ENCODE data around the gene DTHD1. TPM values are rescaled to one million over a fixed set of nuclear protein-coding genes. Genes with fewer than 3 reads are reported as not detected.

Gene DTHD1
- total RNA-seq, 6 experiments from 2014 or later = not detected

DNA sequence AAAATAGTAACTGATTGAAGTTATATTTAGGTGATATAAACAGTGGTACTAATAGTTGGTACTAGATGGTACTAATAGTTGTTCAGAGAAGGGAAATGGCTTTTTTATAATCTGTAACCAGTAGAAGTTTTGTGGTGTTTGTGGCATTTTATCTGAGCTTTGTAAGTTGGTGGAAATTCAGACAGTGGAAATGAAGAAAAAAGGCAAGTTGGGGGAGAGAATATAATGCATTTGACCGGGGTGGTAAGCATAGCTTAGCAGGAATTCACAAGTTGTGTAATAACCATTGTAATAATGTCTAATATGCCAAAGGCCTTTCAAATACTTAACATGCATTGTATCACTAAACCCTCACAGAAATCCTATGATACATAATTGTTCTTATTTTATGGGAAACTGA lies 36.3 kb downstream of the DTHD1 start:
- Mint-ChIP-seq H3K27ac (no peak overlapping the region), H3K4me1 (ENCODE audit: low read depth) (no peaks in the 10 kb centered on the region), H3K9me3 (peaks cover 33% of the 10 kb centered on the region), H3K27me3 (ENCODE audit: insufficient read depth) (no peaks in the 10 kb centered on the region), H3K36me3 (ENCODE audit: low read depth) (no peaks in the 10 kb centered on the region; the same call in 1 of the 2 replicates), H3K4me3 (no peak overlapping the region)
- DNase-seq = no peak
- TF ChIP-seq, protein P1, sequence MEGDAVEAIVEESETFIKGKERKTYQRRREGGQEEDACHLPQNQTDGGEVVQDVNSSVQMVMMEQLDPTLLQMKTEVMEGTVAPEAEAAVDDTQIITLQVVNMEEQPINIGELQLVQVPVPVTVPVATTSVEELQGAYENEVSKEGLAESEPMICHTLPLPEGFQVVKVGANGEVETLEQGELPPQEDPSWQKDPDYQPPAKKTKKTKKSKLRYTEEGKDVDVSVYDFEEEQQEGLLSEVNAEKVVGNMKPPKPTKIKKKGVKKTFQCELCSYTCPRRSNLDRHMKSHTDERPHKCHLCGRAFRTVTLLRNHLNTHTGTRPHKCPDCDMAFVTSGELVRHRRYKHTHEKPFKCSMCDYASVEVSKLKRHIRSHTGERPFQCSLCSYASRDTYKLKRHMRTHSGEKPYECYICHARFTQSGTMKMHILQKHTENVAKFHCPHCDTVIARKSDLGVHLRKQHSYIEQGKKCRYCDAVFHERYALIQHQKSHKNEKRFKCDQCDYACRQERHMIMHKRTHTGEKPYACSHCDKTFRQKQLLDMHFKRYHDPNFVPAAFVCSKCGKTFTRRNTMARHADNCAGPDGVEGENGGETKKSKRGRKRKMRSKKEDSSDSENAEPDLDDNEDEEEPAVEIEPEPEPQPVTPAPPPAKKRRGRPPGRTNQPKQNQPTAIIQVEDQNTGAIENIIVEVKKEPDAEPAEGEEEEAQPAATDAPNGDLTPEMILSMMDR (IDR thresholded peaks at IDR 0.05) = no peak

DNA sequence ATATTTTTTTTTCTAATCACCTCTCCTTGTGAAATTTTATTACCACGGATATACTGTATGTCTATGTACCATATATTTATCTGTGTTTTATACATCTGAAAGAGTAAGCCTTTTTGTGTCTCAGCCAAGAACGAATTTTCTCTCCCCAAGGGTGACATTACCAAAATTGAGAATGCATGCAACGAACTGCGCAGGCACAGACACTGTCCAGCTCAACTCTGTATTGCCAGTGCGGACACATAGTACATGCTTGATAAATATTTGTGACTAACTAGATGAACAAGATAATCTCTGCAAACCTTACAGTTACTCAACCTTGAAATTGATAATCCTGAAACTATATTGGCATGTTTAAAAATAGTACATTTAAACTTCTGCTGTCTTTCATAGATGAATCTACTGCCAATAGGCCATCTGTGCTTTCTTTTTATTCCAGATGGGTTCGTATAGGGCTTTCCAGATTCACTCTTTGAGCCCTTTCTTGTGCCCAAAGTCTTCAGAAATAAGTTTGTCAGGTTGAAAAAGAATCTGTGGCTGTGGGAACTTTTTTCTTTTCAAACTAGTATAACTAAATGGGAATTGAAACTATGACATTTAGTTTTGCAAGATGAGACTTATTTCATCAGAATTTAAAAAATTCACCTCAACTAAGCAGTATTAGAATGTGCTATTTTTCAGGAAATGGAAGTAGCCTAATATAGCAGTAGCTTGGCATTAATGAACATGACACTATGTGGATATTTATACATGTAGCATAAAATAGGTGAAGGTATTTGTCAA lies 38.9 kb downstream of the DTHD1 start:
- DNase-seq = no peak
- Mint-ChIP-seq H3K4me3 (no peak overlapping the region), H3K27ac (no peak overlapping the region), H3K36me3 (ENCODE audit: low read depth) (no peaks in the 10 kb centered on the region; the same call in 1 of the 2 replicates), H3K9me3 (peaks cover 24% of the 10 kb centered on the region), H3K4me1 (ENCODE audit: low read depth) (no peaks in the 10 kb centered on the region), H3K27me3 (ENCODE audit: insufficient read depth) (no peaks in the 10 kb centered on the region)
- TF ChIP-seq, protein P1 (IDR thresholded peaks at IDR 0.05) = no peak

DNA sequence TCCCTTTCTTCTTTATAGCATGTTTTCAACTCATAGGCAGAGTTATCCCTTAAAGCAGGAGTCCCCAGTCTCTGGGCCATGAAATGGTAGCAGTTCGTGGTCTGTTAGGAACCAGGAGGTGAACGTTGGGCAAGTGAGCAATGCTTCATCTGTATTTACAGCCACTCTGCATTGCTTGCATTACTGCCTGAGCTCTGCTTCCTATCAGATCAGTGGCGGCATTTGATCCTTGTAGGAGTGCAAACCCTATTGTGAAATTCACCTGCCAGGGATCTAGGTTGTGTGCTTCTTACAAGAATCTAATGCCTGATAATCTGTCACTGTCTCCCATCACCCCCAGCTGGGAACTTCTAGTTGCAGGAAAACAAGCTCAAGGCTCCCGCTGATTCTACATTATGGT lies 39.8 kb downstream of the DTHD1 start:
- H3K9me3 Mint-ChIP-seq = peaks cover 31% of the 10 kb centered on the region
- no peak overlapping the region for H3K27ac Mint-ChIP-seq
- H3K4me3 Mint-ChIP-seq = no peak overlapping the region
- no peaks in the 10 kb centered on the region; the same call in 1 of the 2 replicates for H3K36me3 Mint-ChIP-seq (ENCODE audit: low read depth)
- TF ChIP-seq, protein P1 (IDR thresholded peaks at IDR 0.05) = no peak
- H3K4me1 Mint-ChIP-seq (ENCODE audit: low read depth) = no peaks in the 10 kb centered on the region
- no peak for DNase-seq
- no peaks in the 10 kb centered on the region for H3K27me3 Mint-ChIP-seq (ENCODE audit: insufficient read depth)

DNA sequence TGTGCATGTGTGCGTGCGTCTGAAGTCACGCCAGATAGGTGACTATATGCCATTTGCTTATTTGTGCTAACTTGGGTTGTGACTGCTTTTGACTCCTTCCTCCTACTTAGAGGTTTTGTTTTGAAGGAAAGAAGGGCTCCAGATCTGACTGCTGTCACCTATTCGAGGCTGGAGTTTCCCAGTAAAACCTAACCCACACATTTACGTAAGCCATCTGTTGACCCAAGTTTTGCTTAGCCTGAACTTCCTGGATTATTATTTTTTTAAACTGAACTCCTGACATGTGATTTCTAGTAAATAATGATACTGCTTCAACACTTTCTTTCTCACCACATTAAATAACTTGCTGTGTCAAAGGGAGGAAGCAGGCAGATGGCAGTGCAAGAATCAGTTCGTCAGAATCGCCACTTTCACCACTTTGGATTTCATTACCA lies 41.5 kb downstream of the DTHD1 start:
- H3K9me3 Mint-ChIP-seq = peaks cover 38% of the 10 kb centered on the region
- H3K4me3 Mint-ChIP-seq = no peak overlapping the region
- H3K36me3 Mint-ChIP-seq (ENCODE audit: low read depth) = no peaks in the 10 kb centered on the region; the same call in 1 of the 2 replicates
- H3K4me1 Mint-ChIP-seq (ENCODE audit: low read depth) = no peaks in the 10 kb centered on the region
- no peaks in the 10 kb centered on the region for H3K27me3 Mint-ChIP-seq (ENCODE audit: insufficient read depth)
- TF ChIP-seq, protein P1 (IDR thresholded peaks at IDR 0.05) = no peak
- DNase-seq = no peak
- H3K27ac Mint-ChIP-seq = no peak overlapping the region

DNA sequence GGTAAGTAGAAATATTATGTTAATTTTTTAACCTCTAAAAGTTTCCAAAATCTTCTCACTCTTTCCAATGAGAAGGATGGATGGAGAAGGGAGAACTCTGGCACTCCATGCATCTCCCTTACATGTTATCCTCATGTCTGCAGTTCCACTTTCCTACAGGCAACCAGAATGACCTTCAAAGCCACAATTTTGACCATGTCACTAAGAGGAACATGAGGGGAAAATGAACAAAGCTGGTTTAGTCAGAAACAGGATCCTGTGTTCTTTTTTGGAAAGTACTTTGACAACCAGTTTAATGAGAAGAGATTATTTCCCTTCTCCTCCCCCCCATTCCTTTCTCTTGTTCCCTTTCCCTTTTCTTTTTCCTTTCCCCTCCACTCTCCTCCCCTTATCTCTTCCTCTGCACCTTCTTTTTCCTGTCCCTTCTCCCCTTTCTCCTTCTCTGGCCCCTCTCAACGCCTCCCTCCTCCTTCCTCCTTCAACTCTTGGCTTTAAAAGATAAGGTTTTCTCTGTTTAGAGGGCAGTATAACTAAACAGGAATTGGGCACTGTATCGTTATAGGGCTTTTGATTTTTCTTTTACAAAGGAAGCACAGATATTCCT lies 42.5 kb downstream of the DTHD1 start:
- Mint-ChIP-seq H3K4me3 (no peak overlapping the region), H3K27ac (no peak overlapping the region)
- TF ChIP-seq, protein P1 (IDR thresholded peaks at IDR 0.05) = no peak

More for the DNA sequence above, 42.5 kb downstream of the DTHD1 start:
- H3K9me3 Mint-ChIP-seq = peaks cover 36% of the 10 kb centered on the region
- no peaks in the 10 kb centered on the region for H3K4me1 Mint-ChIP-seq (ENCODE audit: low read depth)
- H3K27me3 Mint-ChIP-seq (ENCODE audit: insufficient read depth) = no peaks in the 10 kb centered on the region
- H3K36me3 Mint-ChIP-seq (ENCODE audit: low read depth) = no peaks in the 10 kb centered on the region; the same call in 1 of the 2 replicates
- DNase-seq = no peak
